ENCODE data around the gene LIPT1. TPM values are rescaled to one million over a fixed set of nuclear protein-coding genes. Genes with fewer than 3 reads are reported as not detected.

LIPT1 gene
- total and polyA plus RNA-seq, 7 experiments from 2014 or later, result 7.7 to 28.6 (median 21.2) TPM

Other genes starting within 250 kb of the LIPT1 start
- 1 to 10 TPM in 2 of 5 experiments, under 1 TPM in 3; 0.46 to 1.9 (median 0.79) TPM for gene CRACDL, start 218.7 kb upstream of the LIPT1 start, total RNA-seq
- under 1 TPM; 0.45 to 0.51 TPM for gene CRACDL, start 218.7 kb upstream of the LIPT1 start, polyA plus RNA-seq
- gene C2orf15, start 13.3 kb upstream of the LIPT1 start, total RNA-seq, result 1 to 10 TPM in 4 of 5 experiments, under 1 TPM in 1; 0.48 to 3.8 (median 3.1) TPM
- gene C2orf15, start 13.3 kb upstream of the LIPT1 start, polyA plus RNA-seq, result 1 to 10 TPM; 7.2 to 7.8 TPM
- 10 to 100 TPM in 3 of 5 experiments, 1 to 10 TPM in 2; 3.5 to 31.7 (median 12.6) TPM for gene TSGA10, start within 50 bp of the LIPT1 start, total RNA-seq
- 10 to 100 TPM; 18.6 to 29.5 TPM for gene TSGA10, start within 50 bp of the LIPT1 start, polyA plus RNA-seq
- gene MITD1, start 26.1 kb downstream of the LIPT1 start, total RNA-seq, result 10 to 100 TPM; 26.8 to 80.5 (median 73.8) TPM
- gene MITD1, start 26.1 kb downstream of the LIPT1 start, polyA plus RNA-seq, result 10 to 100 TPM; 44.6 to 52.2 TPM
- gene MRPL30, start 26.2 kb downstream of the LIPT1 start, total RNA-seq, result 10 to 100 TPM; 16.1 to 26.0 (median 21.9) TPM
- 10 to 100 TPM; 19.3 to 20.5 TPM for gene MRPL30, start 26.2 kb downstream of the LIPT1 start, polyA plus RNA-seq
- gene LYG2, start 100.7 kb downstream of the LIPT1 start, total RNA-seq, result not detected
- not detected for gene LYG2, start 100.7 kb downstream of the LIPT1 start, polyA plus RNA-seq
- gene LYG1, start 146.2 kb downstream of the LIPT1 start, total RNA-seq, result 1 to 10 TPM; 1.0 to 3.6 (median 3.0) TPM
- gene LYG1, start 146.2 kb downstream of the LIPT1 start, polyA plus RNA-seq, result under 1 TPM in 1 of 2 donors, not detected in 1; 0.56 TPM
- gene TXNDC9, start 181.4 kb downstream of the LIPT1 start, total RNA-seq, result 10 to 100 TPM in 4 of 5 experiments, 1 to 10 TPM in 1; 7.8 to 31.4 (median 24.4) TPM
- 10 to 100 TPM; 48.2 to 49.3 TPM for gene TXNDC9, start 181.4 kb downstream of the LIPT1 start, polyA plus RNA-seq
- 10 to 100 TPM; 28.0 to 49.0 (median 37.6) TPM for gene EIF5B, start 182.4 kb downstream of the LIPT1 start, total RNA-seq
- 10 to 100 TPM in 1 of 2 donors, 1 to 10 TPM in 1; 5.6 to 14.0 TPM for gene EIF5B, start 182.4 kb downstream of the LIPT1 start, polyA plus RNA-seq